Liver (tissue), 9 donors: Measurements from ENCODE around the gene APPBP2. TPM values are rescaled to one million over a fixed set of nuclear protein-coding genes. Genes with fewer than 3 reads are reported as not detected.
A peak's percentile ranks its signal among the peaks of the same experiment; 100 is the strongest.

Experiments
- DNase-seq: peaks from one replicate; pipeline ENCODE4 v3.0.0-alpha.2; 2017; ENCODE audit warnings: low spot score
- H3K27ac ChIP-seq, 2 donors: one replicate each; pipeline ENCODE4 v1.7.0; 2013; ENCODE audit warnings: inconsistent platforms in 2 of 2, low read length in 2 of 2, control low read depth in 1 of 2, low read depth in 1 of 2, mild to moderate bottlenecking in 1 of 2
- H3K27me3 ChIP-seq, 4 donors: one replicate each; pipeline versions ENCODE4 v1.6.1 to v1.7.0; 2013; ENCODE audit warnings: low read length in 3 of 4, inconsistent platforms in 1 of 4, mild to moderate bottlenecking in 1 of 4, moderate library complexity in 1 of 4; ENCODE audit not compliant: control insufficient read depth in 4 of 4, insufficient read depth in 4 of 4
- H3K36me3 ChIP-seq, 4 donors: one replicate each; pipeline versions ENCODE4 v1.6.1 to v1.7.0; 2013; ENCODE audit warnings: low read length in 3 of 4, mild to moderate bottlenecking in 3 of 4, low read depth in 1 of 4, moderate library complexity in 1 of 4; ENCODE audit not compliant: control insufficient read depth in 4 of 4, insufficient read depth in 3 of 4
- H3K4me1 ChIP-seq, 4 donors: one replicate each; pipeline versions ENCODE4 v1.6.1 to v1.7.0; 2013; ENCODE audit warnings: low read length in 3 of 4, mild to moderate bottlenecking in 3 of 4, moderate library complexity in 1 of 4; ENCODE audit not compliant: control insufficient read depth in 4 of 4, insufficient read depth in 4 of 4
- H3K4me3 ChIP-seq, 3 donors: one replicate each; pipeline versions ENCODE4 v1.6.1 to v1.7.0; 2013; ENCODE audit warnings: low read length in 3 of 3, control low read depth in 1 of 3, low read depth in 1 of 3, mild to moderate bottlenecking in 1 of 3
- H3K9ac ChIP-seq, 2 donors: one replicate each; pipeline ENCODE4 v1.7.0; 2013; ENCODE audit warnings: low read length in 2 of 2, mild to moderate bottlenecking in 2 of 2, moderate library complexity in 2 of 2, control low read depth in 1 of 2, low read depth in 1 of 2
- H3K9me3 ChIP-seq, 4 donors: one replicate each; pipeline versions ENCODE4 v1.6.1 to v1.7.0; 2013; ENCODE audit warnings: low read length in 3 of 4; ENCODE audit not compliant: control insufficient read depth in 4 of 4
- ATF3 ChIP-seq: IDR thresholded peaks from 2 replicates; pipeline ENCODE4 v1.6.1; 2016; ENCODE audit warnings: antibody characterized with exemption
- CTCF ChIP-seq: fragments of 150-350 bp; IDR thresholded peaks from 2 replicates; pipeline ENCODE4 v1.5.1; 2017; ENCODE audit warnings: improper control_type of control experiment, low read depth, low read length; ENCODE audit not compliant: missing input control
- EGR1 ChIP-seq, 2 donors: IDR thresholded peaks; 2 replicates each; pipeline ENCODE4 v1.6.1; 2016 to 2018; ENCODE audit warnings: antibody characterized with exemption in 2 of 2, low read depth in 2 of 2
- FOXA1 ChIP-seq: IDR thresholded peaks from 2 replicates; pipeline ENCODE4 v1.6.1; 2016; ENCODE audit warnings: antibody characterized with exemption
- FOXA2 ChIP-seq: IDR thresholded peaks from 2 replicates; pipeline ENCODE4 v1.6.1; 2016; ENCODE audit warnings: antibody characterized with exemption
- GABPA ChIP-seq, 2 donors: IDR thresholded peaks in 1 of 2; conservative IDR thresholded peaks in 1 of 2; 2 replicates each; pipeline ENCODE4 v1.6.1; 2016; ENCODE audit warnings: antibody characterized with exemption in 2 of 2, mild to moderate bottlenecking in 1 of 2, moderate library complexity in 1 of 2
- HNF4A ChIP-seq, 2 donors: conservative IDR thresholded peaks; 2 replicates each; pipeline ENCODE4 v1.6.1; 2016; ENCODE audit warnings: antibody characterized with exemption in 2 of 2, mild to moderate bottlenecking in 2 of 2
- HNF4G ChIP-seq: IDR thresholded peaks from 2 replicates; pipeline ENCODE4 v1.6.1; 2016; ENCODE audit warnings: antibody characterized with exemption
- JUND ChIP-seq, 2 donors: IDR thresholded peaks; 2 replicates each; pipeline ENCODE4 v1.6.1; 2016; ENCODE audit warnings: antibody characterized with exemption in 2 of 2
- MAX ChIP-seq: IDR thresholded peaks from 2 replicates; pipeline ENCODE4 v1.6.1; 2016; ENCODE audit warnings: antibody characterized with exemption
- NR2F2 ChIP-seq: IDR thresholded peaks from 2 replicates; pipeline ENCODE4 v1.6.1; 2016; ENCODE audit warnings: antibody characterized with exemption
- RAD21 ChIP-seq, 2 donors: IDR thresholded peaks; 2 replicates each; pipeline ENCODE4 v1.6.1; 2016; ENCODE audit warnings: antibody characterized with exemption in 2 of 2, mild to moderate bottlenecking in 2 of 2
- RXRA ChIP-seq, 2 donors: IDR thresholded peaks; 2 replicates each; pipeline ENCODE4 v1.6.1; 2017 to 2018; ENCODE audit warnings: antibody characterized with exemption in 2 of 2, mild to moderate bottlenecking in 1 of 2
- SP1 ChIP-seq: IDR thresholded peaks from 2 replicates; pipeline ENCODE4 v1.6.1; 2018; ENCODE audit warnings: antibody characterized with exemption, mild to moderate bottlenecking
- TAF1 ChIP-seq: conservative IDR thresholded peaks from 2 replicates; pipeline ENCODE4 v1.6.1; 2016; ENCODE audit warnings: antibody characterized with exemption, mild to moderate bottlenecking
- YY1 ChIP-seq: IDR thresholded peaks from 2 replicates; pipeline ENCODE4 v1.6.1; 2016; ENCODE audit warnings: antibody characterized with exemption, mild to moderate bottlenecking
- WGBS: extraction: QIAGEN DNeasy Blood & Tissue Kit; methylation state at CpG from one replicate; pipeline ENCODE4 v1.1.7; 2013; 5-methylcytosine and 5-hydroxymethylcytosine counted together
- polyA plus RNA-seq, 2 donors: library from polyadenylated mRNA; stranded (reverse) in 1 of 2; unstranded in 1 of 2; fragments of 200-250 nt in 1 of 2; fragments of >200 nt in 1 of 2; fragmentation: Nextera tagmentation in 1 of 2; extraction: Ambion mirVana in 1 of 2; gene quantifications; one replicate each; pipeline versions ENCODE4 v1.2.1 to v1.2.3, GENCODE V29; 2013 to 2015
- total RNA-seq, 2 donors: library from RNA; depleted of rRNA; stranded (reverse); fragments of >200 nt; gene quantifications; one replicate each; pipeline ENCODE4 v1.2.3, GENCODE V29; 2014
- TF ChIP-seq, protein P1 (sequence below): IDR thresholded peaks from 2 replicates; pipeline ENCODE4 v1.6.1; 2016; ENCODE audit warnings: antibody characterized with exemption, mild to moderate bottlenecking
- donor health status: healthy.
- donor health status: healthy.
- donor health status: healthy.
- donor health status: healthy.
- donor health status: healthy.

APPBP2 gene
- total and polyA plus RNA-seq, 4 donors, result 4.6 to 17.3 (median 9.2) TPM

DNA sequence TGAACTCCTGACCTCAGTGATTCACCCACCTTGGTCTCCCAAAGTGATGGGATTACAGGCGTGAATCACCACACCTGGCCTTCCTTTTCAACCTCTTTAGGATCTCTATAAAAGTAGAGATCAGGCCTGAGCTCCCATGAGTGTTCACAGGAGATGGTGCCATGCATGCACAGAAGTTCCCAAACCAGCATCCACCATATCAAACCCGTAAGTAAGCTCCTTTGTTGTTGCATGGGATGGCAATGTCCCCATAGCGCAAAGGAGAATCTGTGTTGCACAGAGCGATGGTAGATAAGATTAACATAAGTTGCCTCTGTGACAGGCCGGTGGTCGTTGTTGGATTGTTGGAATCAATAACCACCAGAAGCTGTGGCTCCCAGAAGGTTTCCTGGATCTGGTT is 39.2 kb upstream of the APPBP2 start (continued):
- TF ChIP-seq MAX, result no peak

GRCh38 chr17:60563743-60564142 is 37.7 kb upstream of the APPBP2 start:
- 79% methylated on average over 2 of the region's 2 CpGs for WGBS
- TF ChIP-seq MAX (no peak), ATF3 (no peak), NR2F2 (no peak), HNF4A (conservative IDR thresholded peaks at IDR 0.05) (no peak), RAD21 (IDR thresholded peaks at IDR 0.05) (no peak)

GRCh38 chr17:60562421-60562820 is 36.4 kb upstream of the APPBP2 start:
- no peak for DNase-seq
- TF ChIP-seq RXRA (IDR thresholded peaks at IDR 0.05), result peak in 1 of 2 donors; percentile 34
- no peak for TF ChIP-seq NR2F2
- TF ChIP-seq SP1, result peak; percentile 67
- 42% methylated on average over 3 of the region's 3 CpGs for WGBS
- Histone ChIP-seq H3K9ac (peak overlapping the region in 1 of 2 donors; percentile 69), H3K36me3 (no peaks in the 10 kb centered on the region), H3K4me3 (peak overlapping the region in 2 of 3 donors; percentile 18 to 57), H3K4me1 (peaks cover 2 to 26% (median 20%) of the 10 kb centered on the region in 4 donors), H3K9me3 (peaks cover 0 to 2% (median 0%) of the 10 kb centered on the region in 4 donors), H3K27ac (peak overlapping the region; percentile 66 to 84), H3K27me3 (no peaks in the 10 kb centered on the region)

More at GRCh38 chr17:60563743-60564142, 37.7 kb upstream of the APPBP2 start:
- no peaks in the 10 kb centered on the region for H3K36me3 ChIP-seq
- no peak overlapping the region for H3K27ac ChIP-seq
- no peak for DNase-seq
- H3K4me1 ChIP-seq, result peaks cover 2 to 26% (median 20%) of the 10 kb centered on the region in 4 donors
- H3K9me3 ChIP-seq, result no peaks in the 10 kb centered on the region
- no peak overlapping the region for H3K9ac ChIP-seq
- H3K4me3 ChIP-seq, result no peak overlapping the region
- H3K27me3 ChIP-seq, result no peaks in the 10 kb centered on the region

DNA sequence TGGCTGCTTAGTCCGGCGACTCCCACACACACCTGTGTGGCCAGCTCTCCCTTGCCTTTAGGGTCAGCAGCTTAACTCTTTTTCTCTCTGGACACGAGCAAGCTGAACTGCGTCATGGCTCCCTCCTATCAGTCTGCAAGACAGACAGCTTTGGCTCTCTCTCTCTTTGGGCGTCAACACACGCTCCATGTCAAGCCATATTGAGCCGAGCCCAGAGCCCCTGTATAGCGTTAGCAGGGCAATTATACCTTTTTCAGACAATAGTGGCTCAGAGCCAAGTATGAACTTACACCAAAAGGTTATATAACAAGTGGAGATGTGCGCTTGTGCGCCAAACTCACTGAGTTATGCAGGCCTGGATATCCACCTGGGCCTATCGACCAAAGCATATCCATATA is 34.8 kb upstream of the APPBP2 start:
- Histone ChIP-seq H3K9me3 (peaks cover 0 to 2% (median 0%) of the 10 kb centered on the region in 4 donors), H3K27ac (peak overlapping the region; percentile 29 to 48), H3K9ac (no peak overlapping the region), H3K27me3 (no peaks in the 10 kb centered on the region), H3K36me3 (no peaks in the 10 kb centered on the region), H3K4me1 (peaks cover 2 to 26% (median 20%) of the 10 kb centered on the region in 4 donors), H3K4me3 (peak overlapping the region in 2 of 3 donors; percentile 6 to 65)
- no peak for DNase-seq
- no peak for TF ChIP-seq ATF3
- TF ChIP-seq FOXA1, result no peak
- no peak for TF ChIP-seq GABPA (IDR thresholded peaks at IDR 0.05 in 1 of 2, conservative IDR thresholded peaks at IDR 0.05 in 1 of 2)
- TF ChIP-seq, protein P1, sequence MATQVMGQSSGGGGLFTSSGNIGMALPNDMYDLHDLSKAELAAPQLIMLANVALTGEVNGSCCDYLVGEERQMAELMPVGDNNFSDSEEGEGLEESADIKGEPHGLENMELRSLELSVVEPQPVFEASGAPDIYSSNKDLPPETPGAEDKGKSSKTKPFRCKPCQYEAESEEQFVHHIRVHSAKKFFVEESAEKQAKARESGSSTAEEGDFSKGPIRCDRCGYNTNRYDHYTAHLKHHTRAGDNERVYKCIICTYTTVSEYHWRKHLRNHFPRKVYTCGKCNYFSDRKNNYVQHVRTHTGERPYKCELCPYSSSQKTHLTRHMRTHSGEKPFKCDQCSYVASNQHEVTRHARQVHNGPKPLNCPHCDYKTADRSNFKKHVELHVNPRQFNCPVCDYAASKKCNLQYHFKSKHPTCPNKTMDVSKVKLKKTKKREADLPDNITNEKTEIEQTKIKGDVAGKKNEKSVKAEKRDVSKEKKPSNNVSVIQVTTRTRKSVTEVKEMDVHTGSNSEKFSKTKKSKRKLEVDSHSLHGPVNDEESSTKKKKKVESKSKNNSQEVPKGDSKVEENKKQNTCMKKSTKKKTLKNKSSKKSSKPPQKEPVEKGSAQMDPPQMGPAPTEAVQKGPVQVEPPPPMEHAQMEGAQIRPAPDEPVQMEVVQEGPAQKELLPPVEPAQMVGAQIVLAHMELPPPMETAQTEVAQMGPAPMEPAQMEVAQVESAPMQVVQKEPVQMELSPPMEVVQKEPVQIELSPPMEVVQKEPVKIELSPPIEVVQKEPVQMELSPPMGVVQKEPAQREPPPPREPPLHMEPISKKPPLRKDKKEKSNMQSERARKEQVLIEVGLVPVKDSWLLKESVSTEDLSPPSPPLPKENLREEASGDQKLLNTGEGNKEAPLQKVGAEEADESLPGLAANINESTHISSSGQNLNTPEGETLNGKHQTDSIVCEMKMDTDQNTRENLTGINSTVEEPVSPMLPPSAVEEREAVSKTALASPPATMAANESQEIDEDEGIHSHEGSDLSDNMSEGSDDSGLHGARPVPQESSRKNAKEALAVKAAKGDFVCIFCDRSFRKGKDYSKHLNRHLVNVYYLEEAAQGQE, result no peak
- TF ChIP-seq MAX, result no peak
- TF ChIP-seq HNF4G, result no peak
- TF ChIP-seq RXRA (IDR thresholded peaks at IDR 0.05), result no peak
- no peak for TF ChIP-seq HNF4A (conservative IDR thresholded peaks at IDR 0.05)
- TF ChIP-seq JUND (IDR thresholded peaks at IDR 0.05), result no peak
- TF ChIP-seq NR2F2, result no peak
- TF ChIP-seq RAD21 (IDR thresholded peaks at IDR 0.05), result no peak
- TF ChIP-seq EGR1 (IDR thresholded peaks at IDR 0.05; ENCODE audit: low read depth in 2 of 2), result no peak
- no peak for TF ChIP-seq SP1
- TF ChIP-seq YY1, result no peak
- TF ChIP-seq TAF1, result no peak
- no peak for TF ChIP-seq FOXA2
- TF ChIP-seq CTCF, result no peak
- WGBS, result 93% methylated on average over 11 of the region's 11 CpGs
